NCI-H345 treated with DMSO at 0.1 percent for 48 hours (cell line): ENCODE results near the gene METTL22.
"Not testable (repeated sequence)": the region's sequence is repeated elsewhere in the genome, so short reads cannot be mapped to it uniquely, and the experiment has no call there.

Source experiments
- DNase-seq: peaks from one replicate; lab custom pipeline; 2025; ENCODE audit not compliant: unreplicated experiment; lab: John Stamatoyannopoulos, UW

The METTL22 gene

DNA sequence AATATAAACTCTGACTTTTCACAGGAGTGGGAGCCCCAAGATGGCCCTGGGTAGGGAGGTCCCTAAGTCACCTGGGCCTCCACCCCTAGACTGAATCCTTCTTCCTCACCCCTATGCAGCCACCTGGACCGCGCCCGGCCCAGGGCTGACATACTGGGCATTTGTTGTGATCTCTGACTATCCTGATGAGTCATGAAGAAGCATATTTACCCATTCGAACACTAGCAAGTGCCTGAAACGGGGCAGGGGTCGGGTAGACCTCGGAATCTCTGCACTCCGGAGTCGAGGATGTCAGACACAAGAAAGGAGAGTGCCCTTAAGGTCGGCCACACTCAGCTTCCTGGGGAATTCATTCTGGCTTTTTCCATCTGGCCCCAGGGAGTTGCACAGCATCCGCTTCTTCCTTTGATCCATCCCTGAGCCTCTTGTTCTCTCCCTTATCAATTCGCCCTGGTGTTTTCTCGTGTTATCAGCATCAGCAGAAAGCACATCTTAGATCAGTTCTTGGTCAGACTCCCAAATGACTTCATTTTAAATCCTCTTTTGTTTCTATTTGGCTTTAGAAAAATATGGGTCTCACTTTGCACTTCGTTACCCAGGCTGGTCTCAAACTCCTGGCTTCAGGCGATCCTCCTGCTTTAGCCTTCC lies 10.4 kb downstream of the METTL22 start:
- DNase-seq = no peak

DNA sequence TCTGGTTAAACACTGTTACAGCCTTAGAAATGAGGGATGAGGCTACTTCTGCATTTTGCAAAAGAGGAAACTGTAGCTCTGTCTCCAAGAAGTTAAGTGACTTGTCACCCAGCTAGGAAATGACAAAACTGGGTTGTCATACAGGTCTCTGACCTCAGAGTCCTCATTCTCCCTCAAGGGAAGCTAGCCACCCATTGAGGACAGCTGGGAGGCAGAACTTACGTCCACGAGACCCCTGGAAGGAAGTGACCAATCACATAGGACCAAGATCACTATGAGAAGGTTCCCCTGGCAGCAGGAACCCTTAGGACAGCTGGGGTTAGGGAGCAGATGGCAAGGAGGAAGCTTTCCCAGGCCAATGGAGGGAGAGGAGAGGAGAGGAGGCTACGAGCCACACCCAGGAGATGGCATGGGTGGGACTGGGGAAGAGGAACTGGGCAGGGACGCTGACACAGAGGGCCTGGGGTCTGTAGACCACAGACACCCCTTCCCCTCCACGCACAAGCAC lies 11.2 kb downstream of the METTL22 start:
- no peak for DNase-seq

- DNase-seq = no peak
Observed at GRCh38 chr16:8634991-8635736, 13.7 kb downstream of the METTL22 start.

DNA sequence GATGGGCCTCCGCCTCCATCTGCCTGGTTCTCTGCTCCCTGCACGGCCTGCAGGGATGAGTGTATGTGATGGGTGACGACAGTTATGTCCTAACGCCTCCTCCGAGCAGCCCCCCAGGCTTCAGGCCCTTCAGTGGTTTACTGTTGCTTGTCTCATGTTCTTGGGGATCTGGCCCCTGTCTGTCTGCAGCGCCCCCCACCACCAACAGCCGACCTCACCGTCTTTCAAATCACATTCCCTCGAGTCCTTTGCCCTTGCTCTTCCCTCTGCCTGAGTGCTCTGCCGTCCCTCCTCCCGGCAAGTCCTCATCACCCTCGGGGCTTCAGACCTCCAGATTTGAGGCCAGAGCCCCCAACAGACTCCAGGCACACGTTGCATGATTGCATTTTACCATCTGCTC lies 18.2 kb downstream of the METTL22 start:
- no peak for DNase-seq

DNA sequence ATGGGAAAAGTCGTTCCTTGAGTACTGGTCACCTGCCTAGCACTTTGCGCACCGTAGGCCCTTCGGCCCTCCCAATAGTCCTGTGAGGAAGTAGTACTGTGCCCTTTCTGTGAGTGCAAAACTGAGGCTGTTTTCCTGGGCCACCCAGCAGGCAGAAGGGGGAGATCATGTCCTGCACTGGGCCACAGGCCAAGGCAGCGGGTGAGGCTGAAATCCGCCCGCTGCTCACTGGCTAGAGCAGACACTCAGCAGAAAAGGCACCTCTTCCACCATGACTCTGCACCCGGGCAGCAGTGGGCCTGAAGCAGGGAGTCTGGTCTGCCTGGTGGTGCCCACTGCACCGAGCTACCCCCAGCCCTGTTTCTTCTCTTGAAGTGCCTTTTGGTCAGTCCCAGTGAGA lies 20.2 kb downstream of the METTL22 start:
- DNase-seq = no peak

GRCh38 chr16:8642146-8642545 lies 20.6 kb downstream of the METTL22 start:
- no peak for DNase-seq

- no peak for DNase-seq
Observed at GRCh38 chr16:8644211-8645140, 23.0 kb downstream of the METTL22 start.

- DNase-seq = no peak
Observed at GRCh38 chr16:8645141-8645521, 23.6 kb downstream of the METTL22 start.

- DNase-seq = no peak
Observed at GRCh38 chr16:8645831-8646230, 24.3 kb downstream of the METTL22 start.

DNA sequence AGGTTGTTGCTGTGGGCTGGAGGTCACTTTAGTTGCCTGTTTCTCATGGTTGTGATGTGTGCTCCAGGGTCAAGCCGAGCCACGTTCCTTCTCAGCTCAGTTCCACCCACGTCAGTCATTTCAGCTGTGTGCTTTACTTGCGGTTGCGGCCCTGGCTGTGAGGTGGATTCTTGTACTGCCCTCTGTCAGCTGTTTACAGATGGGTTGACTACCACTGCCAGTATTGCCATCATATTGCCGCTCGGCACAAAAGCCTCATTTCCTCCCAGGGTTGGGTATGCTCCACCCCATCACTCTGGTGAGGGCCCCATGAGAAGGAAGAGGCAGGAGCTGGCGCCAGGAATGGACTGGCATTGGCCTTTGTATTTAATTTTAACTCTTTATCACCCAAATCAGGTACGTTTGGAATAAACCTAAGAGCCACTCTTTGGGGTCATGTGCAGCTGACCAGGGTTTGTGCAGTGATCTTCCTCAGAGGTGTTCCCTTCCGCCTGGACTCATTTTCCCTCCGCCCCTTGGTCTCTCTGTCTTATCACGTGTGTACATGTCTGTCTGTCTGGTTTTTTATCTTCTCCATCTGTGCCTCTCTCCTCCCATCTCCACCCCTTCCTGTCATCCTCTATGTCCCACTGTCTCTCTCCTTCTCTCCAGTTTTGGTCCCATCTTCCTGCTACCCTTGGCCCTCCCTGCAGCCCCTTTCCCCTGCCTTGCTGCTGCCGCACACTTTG lies 25.0 kb downstream of the METTL22 start:
- no peak for DNase-seq

GRCh38 chr16:8647721-8648318 lies 26.3 kb downstream of the METTL22 start:
- DNase-seq = no peak

DNA sequence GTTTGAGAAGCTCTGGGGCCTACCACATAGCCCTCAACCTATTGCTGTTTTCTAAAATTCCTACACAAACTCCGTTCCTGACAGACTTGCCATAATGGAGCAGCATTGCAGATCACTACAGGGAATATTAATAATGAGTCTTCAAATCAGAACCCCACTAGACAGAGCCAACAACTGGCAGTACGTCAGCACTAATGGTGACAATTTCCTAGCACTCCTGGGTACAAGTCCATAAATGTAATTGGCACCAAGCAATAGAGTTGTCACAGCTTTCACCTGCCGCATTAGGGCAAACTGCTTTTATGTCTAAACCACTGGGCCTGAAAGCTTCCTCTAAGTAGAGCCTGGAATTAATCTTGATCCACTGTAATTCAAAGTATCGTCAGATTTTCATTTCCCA lies 27.4 kb downstream of the METTL22 start:
- no peak for DNase-seq

DNA sequence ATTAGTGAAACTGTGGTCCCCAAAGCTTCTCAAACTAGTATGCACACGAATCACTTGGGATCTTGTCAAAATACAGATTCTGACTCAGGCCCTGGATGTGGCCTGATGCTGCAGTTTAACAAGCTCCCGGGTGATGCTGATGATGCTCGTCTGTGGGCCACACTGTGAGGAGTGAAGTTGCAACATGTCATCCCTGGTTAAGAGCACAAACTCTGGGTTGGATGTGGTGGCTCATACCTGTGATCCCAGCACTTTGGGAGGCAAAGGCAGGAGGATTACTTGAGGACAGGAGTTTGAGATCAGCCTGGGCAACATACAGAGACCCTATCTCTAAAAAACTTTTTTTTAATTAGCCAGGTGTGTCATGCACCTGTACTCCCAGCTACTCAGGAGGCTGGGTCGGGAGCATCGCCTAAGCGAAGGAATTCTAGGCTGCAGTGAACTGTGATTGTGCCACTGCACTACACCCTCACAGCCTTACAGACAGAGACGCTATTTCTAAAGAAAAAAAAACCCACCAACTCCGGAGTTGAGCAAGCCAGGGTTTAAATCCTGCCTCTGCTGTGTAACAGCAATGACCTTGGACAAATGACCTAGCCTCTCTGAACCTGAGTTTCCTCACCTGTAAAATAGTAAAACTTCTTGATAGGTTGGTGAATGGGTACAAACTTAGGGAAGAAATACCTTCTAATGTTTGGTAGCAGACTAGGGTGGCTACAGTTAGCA lies 28.5 kb downstream of the METTL22 start:
- DNase-seq = no peak

GRCh38 chr16:8651958-8652357 lies 30.5 kb downstream of the METTL22 start:
- DNase-seq = not testable (repeated sequence)

DNA sequence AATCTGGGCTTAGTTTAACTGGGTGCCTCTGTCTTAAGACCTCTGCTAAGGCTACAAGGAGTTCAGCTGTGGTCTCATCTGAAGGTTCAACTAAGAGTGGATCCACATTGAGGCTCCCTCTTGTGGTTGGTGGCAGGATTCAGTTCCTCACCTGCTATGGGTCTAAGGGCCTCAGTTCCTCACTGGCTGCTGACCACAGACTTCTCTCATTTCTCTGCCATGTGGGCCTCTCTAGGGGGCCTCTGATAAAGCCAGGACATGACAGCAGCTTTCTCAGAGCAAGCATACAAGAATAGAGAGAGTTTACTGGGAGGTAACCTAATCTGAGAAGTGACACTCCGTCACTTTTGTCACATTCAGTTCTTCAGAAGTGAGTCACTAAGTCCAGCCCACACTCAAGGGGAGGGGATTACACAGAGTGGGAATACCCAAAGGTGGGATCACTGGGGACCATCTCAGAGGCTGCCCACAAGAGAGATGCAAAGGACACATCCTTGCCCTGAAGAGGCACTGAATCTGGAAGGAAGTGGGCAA lies 33.8 kb downstream of the METTL22 start:
- DNase-seq = no peak

- no peak for DNase-seq
Observed at GRCh38 chr16:8656376-8656775, 34.9 kb downstream of the METTL22 start.

DNA sequence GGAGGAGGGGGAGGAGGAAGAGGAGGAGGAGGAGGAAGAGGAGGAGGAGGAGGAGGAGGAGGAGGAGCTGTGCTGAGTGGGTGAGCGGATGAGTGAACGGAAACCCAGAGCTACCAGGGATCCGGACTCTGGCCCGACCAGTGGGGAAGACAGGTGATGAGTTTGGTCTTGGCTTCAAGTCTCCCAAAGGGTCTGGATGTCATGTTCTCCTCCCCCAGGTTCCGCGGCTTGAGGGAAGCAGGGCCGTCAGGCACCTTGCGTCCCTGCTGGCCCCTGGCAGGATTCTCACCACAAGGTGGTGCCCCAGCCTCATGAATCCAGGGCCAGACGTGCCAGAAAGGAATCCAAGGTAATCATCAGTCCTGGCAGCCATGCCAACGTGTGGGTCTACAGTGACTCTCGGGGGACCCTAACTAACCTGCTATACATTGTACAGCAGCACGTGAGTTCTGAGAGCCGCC lies 39.4 kb downstream of the METTL22 start:
- peak; percentile 44 for DNase-seq

GRCh38 chr16:8661703-8662102 lies 40.2 kb downstream of the METTL22 start:
- no peak for DNase-seq
